Measurements from ENCODE around the gene TIMP2. TPM values are rescaled to one million over a fixed set of nuclear protein-coding genes. Genes with fewer than 3 reads are reported as not detected.

The TIMP2 gene
- total RNA-seq, 1 experiment from 2014 or later = 62.4 TPM

- BruUV-seq (replicated peaks) = no TSS peak
- in situ Hi-C loops (cut with HindIII; ENCODE audit: low pct_unique_long_range_greater_than_20kb, low sequenced_read_pairs) (no loop called here), intact Hi-C loops (cut with micrococcal nuclease; ENCODE audit: unreplicated experiment) (no loop called here)
- Histone ChIP-seq H3K27me3 (ENCODE audit: control insufficient read depth, insufficient read depth, low read length) (no peaks in the 10 kb centered on the region), H3K27ac (ENCODE audit: low read length) (no peak overlapping the region), H3K4me3 (ENCODE audit: low read depth in 2 of 2, low read length in 2 of 2) (no peak overlapping the region), H3K36me3 (ENCODE audit: control insufficient read depth, insufficient read depth, low read length) (no peaks in the 10 kb centered on the region), H3K9me3 (ENCODE audit: control insufficient read depth, insufficient read depth, low read depth, low read length) (no peaks in the 10 kb centered on the region), H3K4me1 (ENCODE audit: control insufficient read depth, insufficient read depth, low read length) (no peaks in the 10 kb centered on the region; the same call in 1 of the 2 replicates)
- no peak for DNase-seq (ENCODE audit: low read depth, low spot score)
- TF ChIP-seq REST (IDR thresholded peaks at IDR 0.05; ENCODE audit: insufficient read depth in 1 of 2, low read depth in 2 of 2, low read length in 1 of 2) (no peak), TCF7L2 (IDR thresholded peaks at IDR 0.05; ENCODE audit: low read depth, low read length) (no peak), CTCF (IDR thresholded peaks at IDR 0.05) (no peak), SIN3A (IDR thresholded peaks at IDR 0.05; ENCODE audit: borderline replicate concordance, insufficient read depth, low read depth, low read length) (no peak), POLR2AphosphoS5 (IDR thresholded peaks at IDR 0.05; ENCODE audit: low read depth, low read length) (no peak)
- CTCF ChIA-PET = interaction anchor here (0.6 kb wide), 1 partner anchor 55 kb away, joined by 4 read pairs; no protein-coding TSS in a partner anchor
- no peak for ATAC-seq
- POLR2A ChIA-PET = no interaction called here
Measured at GRCh38 chr17:78872486-78872885, 52.7 kb downstream of the TIMP2 start.

- Histone ChIP-seq H3K27ac (ENCODE audit: low read length) (no peak overlapping the region), H3K36me3 (ENCODE audit: control insufficient read depth, insufficient read depth, low read length) (no peaks in the 10 kb centered on the region), H3K4me3 (ENCODE audit: low read depth in 2 of 2, low read length in 2 of 2) (no peak overlapping the region), H3K9me3 (ENCODE audit: control insufficient read depth, insufficient read depth, low read depth, low read length) (no peaks in the 10 kb centered on the region), H3K4me1 (ENCODE audit: control insufficient read depth, insufficient read depth, low read length) (peaks cover 5% of the 10 kb centered on the region; the same call in 1 of the 2 replicates), H3K27me3 (ENCODE audit: control insufficient read depth, insufficient read depth, low read length) (no peaks in the 10 kb centered on the region)
- intact Hi-C loops (cut with micrococcal nuclease; ENCODE audit: unreplicated experiment) = no loop called here
- POLR2A ChIA-PET = no interaction called here
- CTCF ChIA-PET = no interaction called here
- in situ Hi-C loops (cut with HindIII; ENCODE audit: low pct_unique_long_range_greater_than_20kb, low sequenced_read_pairs) = no loop called here
- no peak for TF ChIP-seq TCF7L2 (IDR thresholded peaks at IDR 0.05; ENCODE audit: low read depth, low read length)
- no peak for TF ChIP-seq REST (IDR thresholded peaks at IDR 0.05; ENCODE audit: insufficient read depth in 1 of 2, low read depth in 2 of 2, low read length in 1 of 2)
- TF ChIP-seq POLR2AphosphoS5 (IDR thresholded peaks at IDR 0.05; ENCODE audit: low read depth, low read length) = no peak
- no peak for TF ChIP-seq SIN3A (IDR thresholded peaks at IDR 0.05; ENCODE audit: borderline replicate concordance, insufficient read depth, low read depth, low read length)
- TF ChIP-seq CTCF (IDR thresholded peaks at IDR 0.05) = no peak
- no peak for DNase-seq (ENCODE audit: low read depth, low spot score)
- BruUV-seq (replicated peaks) = no TSS peak
- no peak for ATAC-seq
Measured at GRCh38 chr17:78870621-78871020, 54.6 kb downstream of the TIMP2 start.
